Kidney (tissue), 22 donors: ENCODE data around the gene SEL1L. TPM values are rescaled to one million over a fixed set of nuclear protein-coding genes. Genes with fewer than 3 reads are reported as not detected.

ENCODE experiments used
- DNase-seq, 5 donors: peaks; one replicate each; pipeline ENCODE4 v3.0.0-alpha.2; 2013 to 2020
- FAIRE-seq: peaks from 2 replicates; lab custom pipeline; 2012; peaks lifted over from hg19 to GRCh38; lab: Jason Lieb, UNC
- H3K27ac ChIP-seq, 2 donors: one replicate each; pipeline ENCODE4 v1.7.0; 2013; ENCODE audit warnings: low read depth in 2 of 2, low read length in 2 of 2, inconsistent platforms in 1 of 2
- H3K27me3 ChIP-seq: one replicate; pipeline ENCODE4 v1.7.1; 2013; ENCODE audit warnings: low read length, inconsistent platforms; ENCODE audit not compliant: control insufficient read depth, insufficient read depth
- H3K36me3 ChIP-seq, 3 donors: one replicate each; pipeline versions ENCODE4 v1.7.0 to v1.7.1; 2013; ENCODE audit warnings: low read length in 3 of 3, control low read depth in 1 of 3, inconsistent platforms in 1 of 3; ENCODE audit not compliant: insufficient read depth in 3 of 3, control insufficient read depth in 2 of 3
- H3K4me1 ChIP-seq, 3 donors: one replicate each; pipeline versions ENCODE4 v1.7.0 to v1.7.1; 2013; ENCODE audit warnings: low read length in 3 of 3, inconsistent platforms in 1 of 3, low read depth in 1 of 3; ENCODE audit not compliant: control insufficient read depth in 2 of 3, insufficient read depth in 2 of 3
- H3K4me3 ChIP-seq, 3 donors: one replicate each; pipeline versions ENCODE4 v1.7.0 to v1.8.1; 2013; ENCODE audit warnings: low read length in 3 of 3, control low read depth in 1 of 3, inconsistent platforms in 1 of 3
- H3K9ac ChIP-seq, 3 donors: one replicate each; pipeline versions ENCODE4 v1.7.0 to v1.7.1; 2013; ENCODE audit warnings: low read length in 3 of 3, control low read depth in 1 of 3, inconsistent platforms in 1 of 3
- H3K9me3 ChIP-seq, 3 donors: one replicate each; pipeline versions ENCODE4 v1.7.0 to v1.7.1; 2013; ENCODE audit warnings: low read length in 3 of 3, control low read depth in 1 of 3, inconsistent platforms in 1 of 3; ENCODE audit not compliant: control insufficient read depth in 2 of 3, insufficient read depth in 1 of 3
- CTCF ChIP-seq: IDR thresholded peaks from 3 replicates; pipeline ENCODE4 v1.5.1; 2012; ENCODE audit warnings: mild to moderate bottlenecking, moderate library complexity, borderline replicate concordance; ENCODE audit not compliant: insufficient read depth; ENCODE audit errors: extremely low read depth
- intact Hi-C: fragments of 100-400 bp; cut with DNase I; formaldehyde crosslinking; loops from one replicate; pipeline ENCODE4 v1.11.1; 2022
- long read RNA-seq, 10 donors: library from polyadenylated mRNA in 1 of 10; unstranded in 1 of 10; transcript quantifications; one replicate each; pipeline ENCODE4 v2.0.0 and lab custom pipeline, GENCODE V29; 2021 to 2026
- polyA plus RNA-seq: library from polyadenylated mRNA; stranded (reverse); fragments of 350-450 nt; fragmentation: Illumina TruSeq; extraction: RNeasy Lipid Tissue Mini Kit (QIAGEN cat#74804); gene quantifications from one replicate; pipeline ENCODE4 v1.2.3, GENCODE V29; 2014; ENCODE audit warnings: low read depth, low replicate concordance; ENCODE audit not compliant: insufficient read depth
- total RNA-seq: library from RNA; stranded (reverse); fragmentation: NEBNext Ultra II Directional; extraction: Animal tissue kit (Norgen Biotek cat#: 25700); gene quantifications from one replicate; pipeline ENCODE4 v1.2.1, GENCODE V29; 2021
- donor health status: control.
- donor health status: control.
- donor health status: control.
- donor health status: control.
- donor health status: control.
- donor health status: DM: yes; HTN: yes; CAD: no.
- donor health status: Normal renal cell carcinoma (clear cell type).

SEL1L gene
- total RNA-seq: 115 TPM
- 18.9 TPM for polyA plus RNA-seq
- long read RNA-seq, donor 1, full-length matches to known transcripts: 4 of 4 reads
- long read RNA-seq, donor 1, partial matches to known transcripts: 0 of 4 reads
- long read RNA-seq, donor 1, other reads (novel, unspliced or antisense): 0 of 4 reads
- long read RNA-seq, donor 2, full-length matches to known transcripts: 9 of 9 reads
- long read RNA-seq, donor 2, partial matches to known transcripts: 0 of 9 reads
- long read RNA-seq, donor 2, other reads (novel, unspliced or antisense): 0 of 9 reads
- long read RNA-seq, donor 3, full-length matches to known transcripts: 9 of 9 reads
- long read RNA-seq, donor 3, partial matches to known transcripts: 0 of 9 reads
- long read RNA-seq, donor 3, other reads (novel, unspliced or antisense): 0 of 9 reads
- long read RNA-seq, donor 4, full-length matches to known transcripts: 12 of 20 reads
- long read RNA-seq, donor 4, partial matches to known transcripts: 8 of 20 reads
- long read RNA-seq, donor 4, other reads (novel, unspliced or antisense): 0 of 20 reads
- long read RNA-seq, donor 5: 0 reads
- long read RNA-seq, donor 6, full-length matches to known transcripts: 3 of 3 reads
- long read RNA-seq, donor 6, partial matches to known transcripts: 0 of 3 reads
- long read RNA-seq, donor 6, other reads (novel, unspliced or antisense): 0 of 3 reads
- long read RNA-seq, donor 7, full-length matches to known transcripts: 43 of 65 reads
- long read RNA-seq, donor 7, partial matches to known transcripts: 9 of 65 reads
- long read RNA-seq, donor 7, other reads (novel, unspliced or antisense): 13 of 65 reads
- long read RNA-seq, donor 8, full-length matches to known transcripts: 9 of 9 reads
- long read RNA-seq, donor 8, partial matches to known transcripts: 0 of 9 reads
- long read RNA-seq, donor 8, other reads (novel, unspliced or antisense): 0 of 9 reads
- long read RNA-seq, donor 9, full-length matches to known transcripts: 2 of 2 reads
- long read RNA-seq, donor 9, partial matches to known transcripts: 0 of 2 reads
- long read RNA-seq, donor 9, other reads (novel, unspliced or antisense): 0 of 2 reads
- long read RNA-seq, donor 10, full-length matches to known transcripts: 8 of 8 reads
- long read RNA-seq, donor 10, partial matches to known transcripts: 0 of 8 reads
- long read RNA-seq, donor 10, other reads (novel, unspliced or antisense): 0 of 8 reads

GRCh38 chr14:81533536-81534343 is at the start of gene SEL1L:
SEL1L (minus strand) TSS chr14:81533853; CDS start chr14:81533744, 109 bp downstream.
- DNase-seq (peak; percentile 99 to 100 (median 100)), FAIRE-seq (peak; percentile 99)
- Histone ChIP-seq H3K27ac (peak within 1 kb of the TSS; percentile 3 to 20), H3K36me3 (no peaks in the 10 kb centered on the region), H3K9ac (peak within 1 kb of the TSS; percentile 33 to 88 (median 50)), H3K4me1 (peaks cover 0 to 20% (median 17%) of the 10 kb centered on the region in 3 donors), H3K9me3 (no peaks in the 10 kb centered on the region), H3K27me3 (no peaks in the 10 kb centered on the region), H3K4me3 (peak within 1 kb of the TSS; percentile 80 to 98 (median 95))
- intact Hi-C loops: no loop called here
- TF ChIP-seq CTCF: no peak

GRCh38 chr14:81582420-81582819 is 48.8 kb upstream of the SEL1L start:
- Histone ChIP-seq H3K36me3 (no peaks in the 10 kb centered on the region), H3K27ac (no peak overlapping the region), H3K4me1 (no peaks in the 10 kb centered on the region), H3K9me3 (no peaks in the 10 kb centered on the region), H3K4me3 (no peak overlapping the region), H3K27me3 (no peaks in the 10 kb centered on the region), H3K9ac (no peak overlapping the region)
- FAIRE-seq: no peak
- no peak for DNase-seq
- intact Hi-C loops: no loop called here
- no peak for TF ChIP-seq CTCF

- FAIRE-seq: no peak
- intact Hi-C loops: no loop called here
- H3K9me3 ChIP-seq: no peaks in the 10 kb centered on the region
- no peaks in the 10 kb centered on the region for H3K4me1 ChIP-seq
- H3K4me3 ChIP-seq: no peak overlapping the region
- H3K9ac ChIP-seq: no peak overlapping the region
- DNase-seq: no peak
- no peak overlapping the region for H3K27ac ChIP-seq
- H3K36me3 ChIP-seq: no peaks in the 10 kb centered on the region
- no peaks in the 10 kb centered on the region for H3K27me3 ChIP-seq
- no peak for TF ChIP-seq CTCF
Observed at GRCh38 chr14:81579115-81579514, 45.5 kb upstream of the SEL1L start.
